Ureter (tissue), 1 donor: ENCODE data around the gene HOXA13. TPM values are rescaled to one million over a fixed set of nuclear protein-coding genes. Genes with fewer than 3 reads are reported as not detected.

Source experiments
- DNase-seq: peaks from one replicate; pipeline ENCODE4 v3.0.0-alpha.2; 2020; ENCODE audit warnings: low spot score
- total RNA-seq: library from RNA; stranded (reverse); gene quantifications from one replicate; pipeline ENCODE4 v1.2.4, GENCODE V29; 2023
- donor health status: DM: yes; HTN: yes; CAD: no.

The HOXA13 gene
- total RNA-seq, 1 donor from 2014 or later, result 15.6 TPM

DNA sequence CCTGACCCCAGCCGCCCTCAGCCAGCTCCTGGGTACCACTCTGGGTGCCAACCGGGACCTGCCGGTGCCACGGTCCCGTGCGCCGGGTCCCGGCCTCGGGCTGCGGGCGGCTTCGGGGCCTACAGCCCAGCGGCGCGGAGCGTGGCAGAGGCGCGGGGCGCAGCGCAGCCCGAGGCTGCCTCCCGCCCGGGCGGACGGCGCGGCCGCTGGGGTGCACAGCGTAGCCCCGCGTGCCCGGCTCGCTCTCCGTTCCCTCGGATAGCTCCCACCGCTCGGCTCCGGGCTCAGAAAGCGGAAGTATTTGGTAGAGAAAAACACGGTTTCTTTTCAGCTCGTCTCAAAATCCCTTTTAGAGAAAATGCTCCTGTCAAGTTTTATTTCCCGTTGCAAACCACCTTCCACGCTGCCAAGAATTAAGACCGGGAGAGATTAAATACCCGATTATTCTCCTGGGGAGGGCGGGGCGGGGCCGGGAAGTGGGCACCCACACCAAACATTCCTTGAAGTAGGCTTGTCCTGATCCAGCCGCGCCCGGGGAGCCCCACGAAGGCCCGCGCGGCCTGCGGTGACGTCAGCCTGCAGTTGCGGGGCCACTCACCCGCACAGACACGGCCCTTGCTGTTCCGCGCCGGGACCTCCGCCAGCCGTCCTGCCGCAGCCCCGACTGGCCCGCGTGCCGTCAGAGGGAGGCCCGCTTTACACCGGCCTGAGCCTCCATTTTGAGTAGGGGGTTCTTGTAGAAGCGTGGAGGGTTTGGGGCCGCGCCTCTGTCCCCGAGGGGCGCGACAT, 7.2 kb downstream of the HOXA13 start:
- DNase-seq, result peak; percentile 56

DNA sequence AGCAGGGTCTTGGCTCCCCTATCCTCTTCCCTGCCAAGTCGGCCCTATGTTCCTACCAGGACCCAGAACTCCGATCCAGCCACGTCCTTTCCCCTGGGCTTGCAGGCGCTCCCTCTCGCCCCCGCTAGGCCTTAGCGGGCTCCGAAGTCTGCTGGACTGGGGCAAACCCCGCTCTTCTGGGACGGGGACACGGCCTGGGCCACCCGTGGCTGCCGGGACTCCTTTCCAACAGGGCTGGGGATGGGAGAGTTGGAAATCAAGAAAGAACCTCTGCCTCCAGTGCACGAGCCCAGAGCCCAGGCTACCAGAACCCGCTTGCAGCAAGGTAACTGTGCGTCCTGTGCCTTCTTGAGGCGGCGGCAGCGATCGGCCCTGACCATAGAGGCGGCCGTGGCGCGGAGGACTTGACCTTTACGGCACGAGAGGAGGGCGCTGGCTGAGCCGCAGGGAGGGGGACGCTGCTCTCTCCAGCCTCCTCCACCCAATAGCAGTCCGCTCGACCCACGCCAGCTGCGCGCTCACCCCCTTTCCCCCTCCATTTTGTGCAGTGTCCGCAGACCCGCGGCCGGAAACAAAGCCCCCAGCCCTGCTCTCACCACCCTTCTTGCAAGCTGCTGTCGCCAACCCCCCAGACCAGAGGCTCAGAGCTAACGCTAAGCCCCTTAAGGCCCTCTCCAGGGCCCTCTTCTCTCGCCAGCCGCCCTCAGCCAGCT, 7.9 kb downstream of the HOXA13 start:
- DNase-seq, result peak; percentile 83

DNA sequence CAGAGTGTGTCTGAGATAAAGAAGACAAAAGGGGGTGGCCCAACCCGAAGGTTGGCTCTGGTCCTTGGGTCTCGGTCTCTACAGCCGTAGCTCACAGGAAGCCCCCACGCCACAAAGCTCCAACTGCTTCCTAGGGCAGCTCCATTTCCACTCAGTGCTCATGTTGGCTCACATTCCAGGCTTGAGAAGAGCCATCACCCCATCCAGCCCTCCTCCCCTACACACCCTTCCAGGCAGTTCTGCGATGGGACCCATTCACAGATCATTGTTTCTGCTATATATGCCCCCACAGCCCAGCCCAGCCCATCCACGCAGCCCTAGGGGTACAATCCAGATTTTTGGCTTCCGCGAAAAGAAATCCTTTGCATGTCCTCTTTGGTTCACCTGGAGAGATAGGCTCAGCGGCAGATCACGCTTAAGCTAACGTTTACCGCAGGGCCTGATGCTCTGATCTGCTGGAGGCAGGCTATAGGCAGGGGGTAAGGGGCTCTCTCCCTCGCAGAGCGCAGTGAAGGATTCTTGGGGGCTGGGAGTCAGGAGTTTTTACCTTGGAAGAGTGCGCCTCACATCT, 8.6 kb downstream of the HOXA13 start:
- DNase-seq, result peak; percentile 48

- peak; percentile 44 for DNase-seq
Measured at GRCh38 chr7:27189997-27190748, 9.7 kb downstream of the HOXA13 start.

GRCh38 chr7:27189295-27189996, 10.4 kb downstream of the HOXA13 start:
- DNase-seq, result peak; percentile 61

GRCh38 chr7:27188386-27189294, 11.3 kb downstream of the HOXA13 start:
- peak; percentile 58 for DNase-seq

GRCh38 chr7:27187475-27188385, 12.2 kb downstream of the HOXA13 start:
- DNase-seq, result peak; percentile 42

GRCh38 chr7:27186668-27187474, 13.0 kb downstream of the HOXA13 start:
- DNase-seq, result no peak

- peak; percentile 48 for DNase-seq
Measured at GRCh38 chr7:27185854-27186667, 13.8 kb downstream of the HOXA13 start.

- DNase-seq, result peak; percentile 84
Measured at GRCh38 chr7:27185013-27185853, 14.7 kb downstream of the HOXA13 start, which contains the start of gene HOXA11. TSS of gene HOXA11 (minus strand) at chr7:27185232. CDS start at chr7:27185144, 88 bp downstream.

DNA sequence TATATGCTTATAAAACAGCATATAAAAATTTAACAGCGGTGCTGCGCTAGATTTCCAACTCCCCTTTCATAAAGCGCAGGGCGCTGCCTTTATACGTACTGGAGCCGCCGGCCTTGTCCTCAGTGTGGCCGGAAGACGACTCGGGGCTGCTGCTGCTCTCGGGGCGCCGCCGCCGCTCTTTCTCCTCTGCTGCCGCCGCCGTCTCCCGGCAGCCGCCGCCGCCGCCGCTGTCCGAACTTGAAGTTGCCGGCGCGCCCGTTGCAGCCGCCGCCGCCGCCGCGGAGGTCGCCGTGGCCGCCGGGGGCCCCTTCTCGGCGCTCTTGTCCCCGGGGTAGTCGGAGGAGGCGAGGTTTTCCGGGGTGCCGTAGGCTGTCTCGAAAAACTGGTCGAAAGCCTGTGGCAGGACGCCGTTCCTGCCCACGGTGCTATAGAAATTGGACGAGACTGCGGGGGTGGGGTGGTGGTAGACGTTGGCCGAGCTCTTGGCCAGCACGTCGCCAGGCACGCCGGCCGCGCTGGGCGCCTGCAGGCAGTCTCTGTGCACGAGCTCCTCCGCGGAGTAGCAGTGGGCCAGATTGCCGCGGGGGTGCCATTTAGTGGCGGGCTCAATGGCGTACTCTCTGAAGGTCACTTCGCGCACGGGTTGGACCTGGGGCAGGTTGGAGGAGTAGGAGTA, 15.4 kb downstream of the HOXA13 start:
- DNase-seq, result peak; percentile 49

GRCh38 chr7:27183682-27184336, 16.1 kb downstream of the HOXA13 start:
- no peak for DNase-seq

DNA sequence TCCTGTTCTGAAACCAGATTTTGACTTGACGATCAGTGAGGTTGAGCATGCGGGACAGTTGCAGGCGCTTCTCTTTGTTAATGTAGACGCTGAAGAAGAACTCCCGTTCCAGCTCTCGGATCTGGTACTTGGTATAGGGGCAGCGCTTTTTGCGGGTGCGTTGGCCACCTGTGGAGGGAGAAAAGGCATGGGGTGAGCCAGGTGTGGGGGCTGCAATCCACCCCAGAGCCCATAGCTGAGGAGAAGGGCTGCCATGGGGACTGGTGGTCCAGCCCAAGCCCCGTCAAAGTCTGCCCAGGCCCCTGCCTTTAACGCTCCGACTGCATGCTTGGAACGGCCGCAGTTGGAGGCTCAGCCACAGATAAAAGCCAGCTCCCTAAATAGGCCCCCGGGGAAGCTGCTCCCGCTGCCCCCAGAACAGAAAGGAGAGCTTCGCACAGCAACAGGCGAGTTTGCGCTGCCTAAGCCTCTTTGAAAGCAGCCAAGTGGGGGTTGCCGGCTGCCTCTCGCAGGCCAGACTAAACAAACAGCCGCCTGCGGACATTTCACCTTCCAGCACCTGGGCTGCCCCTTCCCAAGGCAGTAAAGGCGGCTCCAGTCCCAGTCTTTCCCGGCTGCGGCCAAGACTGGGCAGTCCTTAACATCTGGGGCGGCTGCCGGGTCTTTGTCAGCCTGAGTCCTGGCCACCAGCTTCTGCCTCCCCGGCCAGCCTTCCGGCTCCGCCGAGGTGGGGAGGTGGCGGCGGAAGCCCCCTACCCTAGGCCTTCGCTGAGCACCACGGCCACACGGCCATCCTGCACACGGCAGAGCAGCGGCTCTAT, 16.8 kb downstream of the HOXA13 start:
- DNase-seq, result peak; percentile 41

DNA sequence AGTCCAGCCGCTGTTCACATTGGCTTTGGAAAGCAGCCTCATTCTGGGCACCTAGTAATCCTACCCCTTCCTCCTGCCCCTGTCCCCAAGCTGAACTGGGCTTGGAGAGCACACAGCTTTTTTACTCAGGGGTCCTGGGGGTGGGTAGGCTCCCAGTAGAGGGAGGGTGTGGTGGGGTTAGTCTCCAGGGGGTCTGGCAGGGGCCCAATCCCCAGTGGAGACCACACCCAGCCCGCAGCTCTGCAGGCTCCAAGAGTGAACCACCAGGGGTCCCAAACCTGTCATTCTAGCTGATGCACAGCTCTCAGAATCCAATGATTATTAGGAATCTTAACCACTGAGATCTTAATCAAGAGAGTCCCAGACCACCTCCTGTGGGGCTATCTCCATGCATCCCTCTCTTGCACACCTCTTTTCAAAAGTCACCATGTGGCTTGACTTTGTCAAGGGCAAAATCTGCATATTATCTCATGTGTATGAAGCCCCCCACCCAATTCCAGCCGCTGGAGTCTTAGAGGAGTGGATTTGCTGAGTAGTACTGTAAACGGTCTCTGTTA, 17.5 kb downstream of the HOXA13 start:
- peak; percentile 43 for DNase-seq
